Measurements from ENCODE around the gene MYORG.
"Not testable (repeated sequence)": the region's sequence is repeated elsewhere in the genome, so short reads cannot be mapped to it uniquely, and the experiment has no call there.

- not testable (repeated sequence) for TF ChIP-seq CTCF (IDR thresholded peaks at IDR 0.05; ENCODE audit: poor library complexity); EZH2phosphoT487 (IDR thresholded peaks at IDR 0.05; ENCODE audit: low read depth, severe bottlenecking, unreplicated experiment)
These were observed 23.7 kb downstream of the MYORG start for GRCh38 chr9:34352957-34353356.
